HepG2 (cell line): ENCODE measurements around the gene GMCL2. TPM values are rescaled to one million over a fixed set of nuclear protein-coding genes. Genes with fewer than 3 reads are reported as not detected.

Source experiments
- ATAC-seq: fragments of 200-7000 bp; cut with Tn5 transposase; 3 replicates; pipeline ENCODE4 v1.9.1; 2020; ENCODE audit warnings: mild to moderate bottlenecking, moderate library complexity
- BruUV-seq: library from RNA; stranded (reverse); fragments of 400-500 nt; replicated peaks from 2 replicates; lab custom pipeline; 2021; lab: Mats Ljungman, UMichigan
- CTCF ChIA-PET: fragments of 300-600 bp; formaldehyde crosslinking; extraction: SDS; loops from one replicate; lab custom pipeline; 2021; ENCODE audit warnings: low total read pairs, inconsistent platforms, low intra/inter-chr PET ratio; lab: Yijun Ruan, JAX
- POLR2A ChIA-PET: fragments of 350-600 bp; sonication (Branson Sonifier 250); formaldehyde crosslinking; loops from one replicate; lab custom pipeline; 2020; ENCODE audit warnings: antibody characterized with exemption, inconsistent platforms; lab: Yijun Ruan, JAX
- DNase-seq: peaks from one replicate; pipeline ENCODE4 v3.0.0-alpha.2; 2015; ENCODE audit warnings: low spot score
- FAIRE-seq: peaks from 3 replicates; lab custom pipeline; 2011; peaks lifted over from hg19 to GRCh38; lab: Jason Lieb, UNC
- H2AFZ ChIP-seq: one replicate; pipeline ENCODE4 v1.6.1; 2011; ENCODE audit warnings: low read length, inconsistent platforms
- H3K27ac ChIP-seq: fragments of 300-600 bp; 3 replicates; pipeline ENCODE4 v1.8.0; 2011; ENCODE audit warnings: mixed run types, mild to moderate bottlenecking, mixed read lengths, low read length, inconsistent platforms; ENCODE audit not compliant: insufficient read depth; ENCODE audit errors: extremely low read length
- H3K27me3 ChIP-seq, 2 experiments: fragments of 200-600 bp in 1 of 2; 2 replicates in 1 of 2; 3 replicates in 1 of 2; pipeline versions ENCODE4 v1.6.0 to v1.8.0; 2011; ENCODE audit warnings: low read length in 2 of 2, mild to moderate bottlenecking in 2 of 2, moderate library complexity in 2 of 2, inconsistent platforms in 1 of 2; ENCODE audit not compliant: insufficient read depth in 2 of 2, control insufficient read depth in 1 of 2
- H3K36me3 ChIP-seq, 2 experiments: fragments of 200-600 bp in 1 of 2; replicated peaks in 1 of 2; 2 replicates in 1 of 2; 3 replicates in 1 of 2; pipeline versions ENCODE4 v1.5.1 to v1.8.0; 2011; ENCODE audit warnings: low read length in 2 of 2, inconsistent platforms in 1 of 2; ENCODE audit not compliant: insufficient read depth in 2 of 2, control insufficient read depth in 1 of 2
- H3K4me1 ChIP-seq: 2 replicates; pipeline ENCODE4 v1.5.1; 2012; ENCODE audit warnings: low read length, inconsistent platforms; ENCODE audit not compliant: insufficient read depth
- H3K4me2 ChIP-seq: 2 replicates; pipeline ENCODE4 v1.6.0; 2011; ENCODE audit warnings: low read depth, low read length, inconsistent platforms
- H3K4me3 ChIP-seq, 3 experiments: fragments of 200-600 bp in 1 of 3; sonication (generic), shearing (Covaris generic) in 1 of 3; replicated peaks in 1 of 3; 2 replicates each; pipeline ENCODE4 v1.5.1; 2011 to 2016; ENCODE audit warnings: low read length in 3 of 3, inconsistent platforms in 2 of 3, low read depth in 2 of 3, mild to moderate bottlenecking in 2 of 3, control low read depth in 1 of 3, mixed read lengths in 1 of 3; ENCODE audit not compliant: insufficient read depth in 1 of 3
- H3K79me2 ChIP-seq: one replicate; pipeline ENCODE4 v1.6.1; 2011; ENCODE audit warnings: low read length, inconsistent platforms; ENCODE audit not compliant: insufficient read depth
- H3K9ac ChIP-seq: 2 replicates; pipeline ENCODE4 v1.6.0; 2011; ENCODE audit warnings: mild to moderate bottlenecking, low read depth, low read length, inconsistent platforms; ENCODE audit not compliant: insufficient read depth
- H3K9me3 ChIP-seq: 2 replicates; pipeline ENCODE4 v1.5.1; 2012; ENCODE audit warnings: mild to moderate bottlenecking, low read length
- H4K20me1 ChIP-seq: 2 replicates; pipeline ENCODE4 v1.6.0; 2011; ENCODE audit warnings: inconsistent platforms, mild to moderate bottlenecking, low read length, moderate library complexity; ENCODE audit not compliant: insufficient read depth
- ARID2 ChIP-seq: sonication (generic); formaldehyde crosslinking; IDR thresholded peaks from 2 replicates; pipeline ENCODE4 v1.8.1; 2022; ENCODE audit warnings: mild to moderate bottlenecking, missing genetic modification reagents, borderline replicate concordance
- BRCA1 ChIP-seq: sonication (generic); formaldehyde crosslinking; IDR thresholded peaks from 2 replicates; pipeline ENCODE4 v1.4.0; 2020; ENCODE audit warnings: missing genetic modification reagents
- FOXK2 ChIP-seq: fragments of 450-650 bp; IDR thresholded peaks from 2 replicates; pipeline ENCODE4 v1.6.1; 2016
- HOXA5 ChIP-seq: sonication (generic); formaldehyde crosslinking; IDR thresholded peaks from 2 replicates; pipeline ENCODE4 v1.4.0; 2020; ENCODE audit warnings: missing genetic modification reagents
- IKZF1 ChIP-seq: fragments of 450-650 bp; IDR thresholded peaks from 2 replicates; pipeline ENCODE4 v1.7.1; 2016
- MAFF ChIP-seq: IDR thresholded peaks from 2 replicates; pipeline ENCODE4 v1.6.1; 2011; ENCODE audit warnings: low read depth, low read length, improper control_type of control experiment
- SMC3 ChIP-seq: IDR thresholded peaks from 2 replicates; pipeline ENCODE4 v1.6.1; 2011; ENCODE audit warnings: low read length, improper control_type of control experiment
- ZNF138 ChIP-seq: sonication (generic); formaldehyde crosslinking; IDR thresholded peaks from 2 replicates; pipeline ENCODE4 v1.5.0; 2020; ENCODE audit warnings: mild to moderate bottlenecking, low read depth, missing genetic modification reagents
- ZNF564 ChIP-seq: sonication (generic); formaldehyde crosslinking; IDR thresholded peaks from 2 replicates; pipeline ENCODE4 v1.8.1; 2023; ENCODE audit warnings: mild to moderate bottlenecking, missing genetic modification reagents
- ZNF589 ChIP-seq: sonication (generic); formaldehyde crosslinking; conservative IDR thresholded peaks from 2 replicates; pipeline ENCODE4 v1.8.0; 2022; ENCODE audit warnings: mild to moderate bottlenecking, moderate library complexity, missing genetic modification reagents
- WGBS: methylation state at CpG from one replicate; pipeline ENCODE4 v1.1.6; 2017; ENCODE audit warnings: low lambda C conversion rate; 5-methylcytosine and 5-hydroxymethylcytosine counted together
- in situ Hi-C: cut with HindIII; loops from 2 replicates; pipeline ENCODE4 v1.10.0; 2017; ENCODE audit warnings: low pct_unique_long_range_greater_than_20kb; ENCODE audit not compliant: extremely low pct_ligation_motif_present
- intact Hi-C: fragments of 100-400 bp; cut with micrococcal nuclease; formaldehyde crosslinking; loops from one replicate; pipeline ENCODE4 v1.10.0; 2022; ENCODE audit not compliant: unreplicated experiment
- polyA plus RNA-seq, 8 experiments: library from polyadenylated mRNA; depleted of rRNA in 3 of 8; stranded (reverse) in 7 of 8; unstranded in 1 of 8; fragments of >200 nt; fragmentation: Illumina TruSeq in 4 of 8; extraction: Trizol in 4 of 8; gene quantifications; 2 replicates each; pipeline versions ENCODE4 v1.2.1 to v1.2.3, GENCODE V29; 2011 to 2016; ENCODE audit warnings: low read depth in 4 of 8, missing spikeins in 1 of 8, mixed read lengths in 1 of 8; ENCODE audit not compliant: insufficient read depth in 1 of 8
- total RNA-seq, 5 experiments: library from RNA; depleted of rRNA; stranded (reverse); fragments of >200 nt; fragmentation: Illumina TruSeq; extraction: Trizol; gene quantifications; 2 replicates each; pipeline ENCODE4 v1.2.3, GENCODE V29; 2016; ENCODE audit warnings: low read depth in 1 of 5
- TF ChIP-seq, protein P1 (sequence below): sonication (generic); formaldehyde crosslinking; IDR thresholded peaks from 2 replicates; pipeline ENCODE4 v1.5.1; 2020; ENCODE audit warnings: mild to moderate bottlenecking, missing genetic modification reagents, moderate library complexity
- TF ChIP-seq, protein P2 (sequence below): sonication (generic); formaldehyde crosslinking; IDR thresholded peaks from 2 replicates; pipeline ENCODE4 v1.5.1; 2020; ENCODE audit warnings: mild to moderate bottlenecking, moderate library complexity, missing genetic modification reagents

GMCL2 gene
- total and polyA plus RNA-seq, 2 of the 13 experiments (the other 11 are each of a cell fraction or from before 2014, with no cell fraction given): 0.03 TPM; not detected in 1

DNA sequence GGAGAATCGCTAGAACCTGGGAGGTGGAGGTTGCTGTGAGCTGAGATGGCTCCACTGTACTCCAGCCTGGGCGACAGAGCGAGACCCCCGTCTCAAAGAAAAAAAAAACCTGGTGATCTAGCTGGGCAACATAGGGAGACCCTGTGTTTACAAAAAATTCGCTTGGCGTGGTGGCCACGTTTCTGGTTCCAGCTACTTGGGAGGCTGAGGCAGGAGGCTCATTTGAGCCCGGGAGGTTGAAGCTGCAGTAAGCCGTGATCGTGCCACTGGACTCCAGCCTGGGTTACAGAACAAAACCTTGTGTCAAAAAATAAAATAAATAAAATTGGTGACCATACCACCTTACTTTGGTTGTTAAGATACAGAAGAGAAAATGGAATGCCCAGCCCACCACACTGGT, 15.4 kb upstream of the GMCL2 start:
- Histone ChIP-seq H3K9me3 (no peaks in the 10 kb centered on the region), H3K27ac (no peak overlapping the region), H3K27me3 (peaks cover 0 to 7% of the 10 kb centered on the region in 2 experiments; a peak in 1 of 5 replicates), H3K4me1 (peaks cover 33% of the 10 kb centered on the region), H4K20me1 (peaks cover 24% of the 10 kb centered on the region), H3K36me3 (peaks cover 2 to 16% of the 10 kb centered on the region in 2 experiments; a peak in 4 of 5 replicates), H3K4me2 (no peak overlapping the region), H3K79me2 (peaks cover 30% of the 10 kb centered on the region), H3K9ac (no peak overlapping the region), H3K4me3 (no peak overlapping the region), H2AFZ (no peak overlapping the region)
- ChIA-PET POLR2A (no interaction called here), CTCF (no interaction called here)
- intact Hi-C loops (no loop called here), in situ Hi-C loops (no loop called here)
- ATAC-seq (no peak), DNase-seq (no peak), FAIRE-seq (no peak)
- BruUV-seq: no TSS peak
- TF ChIP-seq SMC3 (no peak), HOXA5 (no peak), ZNF564 (no peak), ARID2 (CRISPR knock-in tag) (no peak), FOXK2 (no peak)
- 89% methylated on average over 10 of the region's 10 CpGs for WGBS

DNA sequence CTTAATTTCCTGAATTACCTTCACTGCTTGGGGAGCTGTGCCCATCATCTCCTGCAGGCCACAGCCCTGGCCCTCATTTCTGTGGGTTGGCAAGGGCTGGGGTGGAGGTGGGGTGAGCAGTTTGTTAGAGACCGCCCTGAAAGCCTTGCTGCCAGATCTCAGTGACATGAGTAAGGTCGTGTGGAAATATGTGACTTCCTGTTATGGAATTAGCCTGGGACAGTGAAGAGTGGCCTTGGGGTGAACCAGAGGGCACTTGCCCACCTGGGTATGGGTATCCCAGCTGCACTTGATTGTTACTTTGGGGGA, 14.7 kb upstream of the GMCL2 start:
- Histone ChIP-seq H3K79me2 (peaks cover 24% of the 10 kb centered on the region), H3K36me3 (peaks cover 0 to 9% of the 10 kb centered on the region in 2 experiments; a peak in 2 of 5 replicates), H3K27me3 (peaks cover 0 to 7% of the 10 kb centered on the region in 2 experiments; a peak in 1 of 5 replicates), H4K20me1 (peaks cover 17% of the 10 kb centered on the region), H3K4me3 (no peak overlapping the region), H3K4me2 (peak overlapping the region; percentile 42; the same call in 1 of the 2 replicates), H3K27ac (no peak overlapping the region), H3K4me1 (peaks cover 26% of the 10 kb centered on the region), H3K9ac (no peak overlapping the region), H2AFZ (no peak overlapping the region), H3K9me3 (no peaks in the 10 kb centered on the region)
- ChIA-PET POLR2A (no interaction called here), CTCF (no interaction called here)
- no peak for FAIRE-seq
- in situ Hi-C loops (no loop called here), intact Hi-C loops (no loop called here)
- no CpG with 5 or more reads among the region's 2 CpGs for WGBS
- peak; percentile 28 for DNase-seq
- no TSS peak for BruUV-seq
- ATAC-seq: no peak
- TF ChIP-seq, protein P1, sequence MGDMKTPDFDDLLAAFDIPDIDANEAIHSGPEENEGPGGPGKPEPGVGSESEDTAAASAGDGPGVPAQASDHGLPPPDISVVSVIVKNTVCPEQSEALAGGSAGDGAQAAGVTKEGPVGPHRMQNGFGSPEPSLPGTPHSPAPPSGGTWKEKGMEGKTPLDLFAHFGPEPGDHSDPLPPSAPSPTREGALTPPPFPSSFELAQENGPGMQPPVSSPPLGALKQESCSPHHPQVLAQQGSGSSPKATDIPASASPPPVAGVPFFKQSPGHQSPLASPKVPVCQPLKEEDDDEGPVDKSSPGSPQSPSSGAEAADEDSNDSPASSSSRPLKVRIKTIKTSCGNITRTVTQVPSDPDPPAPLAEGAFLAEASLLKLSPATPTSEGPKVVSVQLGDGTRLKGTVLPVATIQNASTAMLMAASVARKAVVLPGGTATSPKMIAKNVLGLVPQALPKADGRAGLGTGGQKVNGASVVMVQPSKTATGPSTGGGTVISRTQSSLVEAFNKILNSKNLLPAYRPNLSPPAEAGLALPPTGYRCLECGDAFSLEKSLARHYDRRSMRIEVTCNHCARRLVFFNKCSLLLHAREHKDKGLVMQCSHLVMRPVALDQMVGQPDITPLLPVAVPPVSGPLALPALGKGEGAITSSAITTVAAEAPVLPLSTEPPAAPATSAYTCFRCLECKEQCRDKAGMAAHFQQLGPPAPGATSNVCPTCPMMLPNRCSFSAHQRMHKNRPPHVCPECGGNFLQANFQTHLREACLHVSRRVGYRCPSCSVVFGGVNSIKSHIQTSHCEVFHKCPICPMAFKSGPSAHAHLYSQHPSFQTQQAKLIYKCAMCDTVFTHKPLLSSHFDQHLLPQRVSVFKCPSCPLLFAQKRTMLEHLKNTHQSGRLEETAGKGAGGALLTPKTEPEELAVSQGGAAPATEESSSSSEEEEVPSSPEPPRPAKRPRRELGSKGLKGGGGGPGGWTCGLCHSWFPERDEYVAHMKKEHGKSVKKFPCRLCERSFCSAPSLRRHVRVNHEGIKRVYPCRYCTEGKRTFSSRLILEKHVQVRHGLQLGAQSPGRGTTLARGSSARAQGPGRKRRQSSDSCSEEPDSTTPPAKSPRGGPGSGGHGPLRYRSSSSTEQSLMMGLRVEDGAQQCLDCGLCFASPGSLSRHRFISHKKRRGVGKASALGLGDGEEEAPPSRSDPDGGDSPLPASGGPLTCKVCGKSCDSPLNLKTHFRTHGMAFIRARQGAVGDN (CRISPR knock-in tag): no peak
- TF ChIP-seq, protein P2, sequence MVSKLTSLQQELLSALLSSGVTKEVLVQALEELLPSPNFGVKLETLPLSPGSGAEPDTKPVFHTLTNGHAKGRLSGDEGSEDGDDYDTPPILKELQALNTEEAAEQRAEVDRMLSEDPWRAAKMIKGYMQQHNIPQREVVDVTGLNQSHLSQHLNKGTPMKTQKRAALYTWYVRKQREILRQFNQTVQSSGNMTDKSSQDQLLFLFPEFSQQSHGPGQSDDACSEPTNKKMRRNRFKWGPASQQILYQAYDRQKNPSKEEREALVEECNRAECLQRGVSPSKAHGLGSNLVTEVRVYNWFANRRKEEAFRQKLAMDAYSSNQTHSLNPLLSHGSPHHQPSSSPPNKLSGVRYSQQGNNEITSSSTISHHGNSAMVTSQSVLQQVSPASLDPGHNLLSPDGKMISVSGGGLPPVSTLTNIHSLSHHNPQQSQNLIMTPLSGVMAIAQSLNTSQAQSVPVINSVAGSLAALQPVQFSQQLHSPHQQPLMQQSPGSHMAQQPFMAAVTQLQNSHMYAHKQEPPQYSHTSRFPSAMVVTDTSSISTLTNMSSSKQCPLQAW (CRISPR knock-in tag): no peak
- no peak for TF ChIP-seq ZNF589
- TF ChIP-seq BRCA1 (CRISPR knock-in tag): no peak
- TF ChIP-seq MAFF: no peak
- no peak for TF ChIP-seq ZNF138 (CRISPR knock-in tag)
- TF ChIP-seq IKZF1: no peak
